Endometrial microvascular endothelial cells (primary cell): ENCODE results near the gene PROX1. TPM values are rescaled to one million over a fixed set of nuclear protein-coding genes. Genes with fewer than 3 reads are reported as not detected.

Experiments used
- in situ Hi-C: cut with HindIII; loops from 2 replicates; pipeline ENCODE4 v1.10.0; 2017; ENCODE audit warnings: low sequenced_read_pairs, low pct_unique_long_range_greater_than_20kb; ENCODE audit errors: inconsistent ontology term
- total RNA-seq: library from RNA; depleted of rRNA; stranded (reverse); fragments of >200 nt; gene quantifications from one replicate; pipeline ENCODE4 v1.2.3, GENCODE V29; 2015; ENCODE audit errors: inconsistent ontology term

The PROX1 gene, protein sequence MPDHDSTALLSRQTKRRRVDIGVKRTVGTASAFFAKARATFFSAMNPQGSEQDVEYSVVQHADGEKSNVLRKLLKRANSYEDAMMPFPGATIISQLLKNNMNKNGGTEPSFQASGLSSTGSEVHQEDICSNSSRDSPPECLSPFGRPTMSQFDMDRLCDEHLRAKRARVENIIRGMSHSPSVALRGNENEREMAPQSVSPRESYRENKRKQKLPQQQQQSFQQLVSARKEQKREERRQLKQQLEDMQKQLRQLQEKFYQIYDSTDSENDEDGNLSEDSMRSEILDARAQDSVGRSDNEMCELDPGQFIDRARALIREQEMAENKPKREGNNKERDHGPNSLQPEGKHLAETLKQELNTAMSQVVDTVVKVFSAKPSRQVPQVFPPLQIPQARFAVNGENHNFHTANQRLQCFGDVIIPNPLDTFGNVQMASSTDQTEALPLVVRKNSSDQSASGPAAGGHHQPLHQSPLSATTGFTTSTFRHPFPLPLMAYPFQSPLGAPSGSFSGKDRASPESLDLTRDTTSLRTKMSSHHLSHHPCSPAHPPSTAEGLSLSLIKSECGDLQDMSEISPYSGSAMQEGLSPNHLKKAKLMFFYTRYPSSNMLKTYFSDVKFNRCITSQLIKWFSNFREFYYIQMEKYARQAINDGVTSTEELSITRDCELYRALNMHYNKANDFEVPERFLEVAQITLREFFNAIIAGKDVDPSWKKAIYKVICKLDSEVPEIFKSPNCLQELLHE
- total RNA-seq = not detected

DNA sequence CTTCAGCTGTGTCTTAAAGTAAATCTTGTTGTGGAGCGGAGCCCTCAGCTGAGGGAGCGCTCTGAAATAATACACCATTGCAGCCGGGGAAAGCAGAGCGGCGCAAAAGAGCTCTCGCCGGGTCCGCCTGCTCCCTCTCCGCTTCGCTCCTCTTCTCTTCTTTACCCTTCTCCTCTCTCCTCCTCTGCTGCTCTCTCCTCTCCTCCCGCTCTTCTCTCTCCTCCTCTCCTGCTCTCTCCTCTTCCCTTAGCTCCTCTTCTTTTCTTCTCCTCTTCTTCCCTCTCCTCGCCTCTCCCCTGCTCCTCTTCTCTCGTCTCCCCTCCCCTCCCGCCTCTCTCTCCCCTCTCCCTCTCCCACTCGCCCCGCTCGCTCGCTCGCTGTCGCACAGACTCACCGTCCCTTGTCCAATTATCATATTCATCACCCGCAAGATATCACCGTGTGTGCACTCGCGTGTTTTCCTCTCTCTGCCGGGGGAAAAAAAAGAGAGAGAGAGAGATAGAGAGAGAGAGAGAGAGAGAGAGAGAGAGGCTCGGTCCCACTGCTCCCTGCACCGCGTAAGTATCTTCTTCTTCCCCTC, at the start of gene PROX1:
Gene PROX1, plus strand, starts transcription at position 47 of the 580 bp plus-strand sequence. CDS start 8,563 bp downstream, outside the sequence.
- in situ Hi-C loops = no loop called here

DNA sequence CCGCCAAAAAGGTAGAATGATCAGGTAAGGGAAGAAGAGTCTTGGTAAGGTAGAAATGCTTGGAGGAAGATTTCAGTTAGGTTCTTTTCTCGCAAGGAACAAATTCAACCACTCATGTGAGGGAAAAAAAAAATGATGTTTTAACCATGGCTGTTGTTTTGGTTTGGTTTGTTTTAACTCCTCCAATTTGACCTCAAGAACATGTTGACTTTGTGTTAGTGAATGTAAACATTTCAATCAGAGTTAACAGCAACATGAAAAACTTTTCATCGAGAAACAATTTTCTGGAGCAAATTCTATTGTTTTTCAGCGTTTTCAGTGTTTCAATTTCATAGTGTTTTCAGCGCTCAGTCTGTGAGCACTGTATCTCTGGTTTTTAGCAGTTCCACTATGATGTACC, 49.0 kb upstream of the PROX1 start:
- in situ Hi-C loops = no loop called here

DNA sequence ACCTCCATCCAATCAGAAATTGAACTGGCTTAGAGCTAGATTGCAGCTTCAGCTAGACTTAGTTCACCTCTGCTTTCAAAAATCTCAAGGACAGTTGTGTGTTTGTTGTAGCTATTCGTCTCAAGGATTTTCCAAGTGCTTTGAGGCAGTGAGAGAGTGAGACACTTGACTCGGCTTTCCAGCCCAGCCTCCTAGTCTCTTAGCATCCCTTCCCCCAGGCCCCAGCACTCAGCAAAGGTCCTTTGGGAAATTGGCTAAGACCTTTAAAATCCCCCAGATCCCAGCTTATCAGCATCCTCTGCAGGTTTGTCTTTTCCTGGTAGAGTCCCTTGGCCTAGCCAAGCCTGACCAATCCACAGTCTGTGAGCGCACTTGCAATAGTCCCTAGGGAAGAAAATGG, 47.9 kb upstream of the PROX1 start:
- in situ Hi-C loops = no loop called here

DNA sequence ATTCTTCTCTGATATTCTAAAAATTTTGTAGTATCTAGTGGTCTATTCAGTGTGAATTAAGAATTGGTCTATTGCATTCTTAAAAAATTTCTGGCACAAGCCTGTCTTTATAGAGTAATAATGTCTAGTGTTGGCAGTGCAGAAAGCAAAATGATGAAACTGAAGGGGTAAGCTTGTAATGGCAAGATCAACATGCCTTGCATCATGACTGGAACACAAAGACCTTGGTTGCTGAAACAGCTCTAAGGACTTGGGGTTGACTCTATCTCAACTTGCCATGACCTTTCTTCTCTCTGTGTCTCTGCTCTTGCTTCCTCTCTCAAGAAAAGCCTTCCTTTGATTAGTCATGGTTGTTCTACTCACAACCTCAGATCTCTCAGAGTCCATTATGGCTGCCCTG, 46.8 kb upstream of the PROX1 start:
- in situ Hi-C loops = no loop called here

DNA sequence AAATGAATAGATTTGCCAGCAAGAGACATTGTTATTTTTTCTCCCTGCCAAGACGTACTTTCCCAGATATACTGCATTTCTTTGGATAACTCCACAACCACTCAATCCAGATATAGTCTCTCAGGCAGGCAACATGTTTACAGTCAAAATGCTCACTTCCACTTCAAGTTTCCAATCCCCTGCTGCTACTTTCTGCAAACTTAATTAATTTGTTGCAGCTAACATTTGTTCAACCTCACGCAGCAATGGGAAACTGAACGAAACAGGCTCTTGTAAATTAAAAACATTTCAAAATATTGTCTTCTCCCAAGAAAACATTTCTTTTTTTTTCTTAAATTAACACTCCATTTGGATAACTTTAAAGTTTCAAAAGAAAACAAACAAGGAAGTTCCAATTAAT, 45.7 kb upstream of the PROX1 start:
- in situ Hi-C loops = no loop called here

DNA sequence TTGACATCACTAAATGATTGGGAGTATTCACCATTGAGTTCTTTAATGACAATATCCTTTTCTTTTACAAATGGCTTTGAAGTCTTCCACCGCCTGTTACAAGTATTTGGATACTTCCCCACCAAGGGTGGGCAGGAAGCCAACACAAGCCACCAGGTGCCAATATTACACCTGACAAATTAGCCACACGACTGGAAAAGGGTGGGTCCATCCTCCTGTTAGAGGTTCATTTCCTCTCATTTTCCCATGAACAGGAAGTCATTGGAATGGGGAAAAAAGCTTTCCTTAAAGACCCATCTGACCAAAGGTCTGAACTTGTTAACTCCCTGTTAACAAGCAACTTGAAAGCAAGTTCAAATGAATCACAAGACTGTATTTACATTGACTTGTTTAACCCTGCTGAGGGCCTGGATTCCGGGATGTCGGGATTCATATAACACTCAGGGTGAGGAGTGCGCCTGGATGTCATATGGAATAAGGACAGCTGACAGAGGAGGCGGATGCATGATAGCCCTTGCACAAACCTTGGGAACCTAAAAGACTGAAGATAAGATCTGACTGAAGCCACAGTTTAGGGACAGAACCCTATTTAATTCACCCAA, 40.5 kb upstream of the PROX1 start:
- in situ Hi-C loops = no loop called here

DNA sequence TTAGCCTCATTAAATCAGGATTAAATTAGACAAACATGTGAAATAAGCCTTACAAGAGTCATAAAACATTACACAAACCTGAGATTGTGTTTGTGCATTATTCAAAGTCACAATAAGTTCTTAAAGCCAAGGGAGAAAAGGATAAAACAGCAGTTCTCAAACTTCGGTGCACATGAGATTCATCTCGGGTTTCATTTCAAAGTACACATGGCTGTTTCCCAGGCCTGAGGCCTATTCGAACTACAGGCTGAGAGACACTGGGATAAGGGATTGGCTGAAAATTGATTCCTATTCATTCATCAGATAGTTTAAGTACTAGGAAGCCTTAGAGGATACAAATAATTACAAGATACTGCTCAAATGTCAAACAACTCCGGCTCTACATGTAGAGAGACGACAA, 35.9 kb upstream of the PROX1 start:
- in situ Hi-C loops = no loop called here

DNA sequence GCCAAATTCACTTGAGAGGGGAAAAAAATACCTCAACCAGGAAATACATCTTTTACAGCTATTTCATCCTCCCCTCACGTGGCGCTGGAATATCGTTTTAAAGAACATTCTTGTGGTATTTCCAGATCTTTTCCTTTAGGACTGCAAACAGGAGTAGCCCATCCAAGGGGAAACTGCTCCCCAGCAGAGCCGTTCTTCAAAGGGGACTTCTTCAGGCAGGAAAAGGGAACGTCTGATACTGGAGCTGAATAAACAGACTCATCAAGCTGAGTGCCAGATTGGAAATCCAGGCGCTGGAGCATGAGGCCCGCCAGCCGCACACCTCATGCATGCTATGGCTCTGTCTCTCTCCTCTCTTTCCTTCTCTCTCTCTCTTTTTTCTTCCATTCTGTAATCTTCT, 34.0 kb upstream of the PROX1 start:
- in situ Hi-C loops = no loop called here

DNA sequence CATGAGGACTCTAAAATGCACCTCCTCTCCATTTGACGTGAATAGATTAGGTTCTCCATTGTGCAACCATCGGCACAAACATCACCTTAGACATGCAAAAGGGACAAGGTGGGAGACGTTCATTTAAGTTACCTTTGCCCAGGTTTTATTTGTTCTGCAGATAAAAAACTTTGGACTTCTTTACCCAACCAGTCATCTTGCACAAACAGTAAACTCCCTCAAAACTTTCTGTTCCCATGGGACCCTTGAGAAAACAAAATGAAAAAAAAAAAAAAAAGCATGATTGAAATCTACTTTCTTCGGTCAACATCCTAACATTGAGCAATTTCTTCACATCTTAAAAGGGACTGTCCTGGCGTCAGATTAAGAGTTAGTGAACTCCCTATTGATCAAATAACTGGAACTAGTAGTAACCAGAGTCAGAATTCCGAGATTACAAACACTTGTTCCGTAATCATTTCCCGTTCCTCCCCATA, 31.4 kb upstream of the PROX1 start:
- in situ Hi-C loops = no loop called here

DNA sequence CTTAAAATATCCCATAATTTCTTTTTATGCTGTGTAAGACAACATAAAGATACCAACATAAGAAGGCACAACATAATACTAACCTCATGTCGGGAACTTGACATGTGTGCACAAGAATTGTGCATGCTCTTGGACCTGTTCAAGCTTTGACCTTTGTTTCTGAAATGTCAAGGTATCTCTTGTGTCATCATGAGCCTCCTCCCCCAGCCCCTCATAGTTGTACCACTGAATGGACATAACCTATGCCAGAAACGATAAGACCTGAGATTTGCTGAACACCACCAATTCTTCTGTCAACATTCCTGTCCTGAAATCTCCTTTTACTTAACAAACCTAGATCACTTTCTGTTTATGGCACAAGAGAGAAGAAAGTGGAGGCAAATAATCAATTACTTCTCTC, 29.4 kb upstream of the PROX1 start:
- in situ Hi-C loops = no loop called here

DNA sequence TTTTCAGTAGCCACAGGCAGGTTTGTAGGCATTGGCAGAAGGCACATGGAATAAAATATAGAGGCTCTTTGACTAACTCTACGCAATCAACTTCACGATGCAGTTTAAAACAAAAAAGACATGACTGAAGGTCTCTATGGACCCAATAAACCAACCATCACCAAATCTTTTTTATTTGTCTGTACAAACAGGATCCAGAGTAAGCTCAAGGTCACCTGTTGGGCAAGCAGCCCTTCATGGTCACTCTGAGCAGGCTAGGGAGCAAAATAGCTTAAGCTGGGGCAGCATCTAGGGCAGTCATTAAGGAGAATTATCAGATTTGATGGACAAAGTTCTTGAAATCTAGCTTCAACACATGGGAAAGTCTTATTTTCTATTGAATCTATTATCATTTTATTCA, 26.8 kb upstream of the PROX1 start:
- in situ Hi-C loops = no loop called here

DNA sequence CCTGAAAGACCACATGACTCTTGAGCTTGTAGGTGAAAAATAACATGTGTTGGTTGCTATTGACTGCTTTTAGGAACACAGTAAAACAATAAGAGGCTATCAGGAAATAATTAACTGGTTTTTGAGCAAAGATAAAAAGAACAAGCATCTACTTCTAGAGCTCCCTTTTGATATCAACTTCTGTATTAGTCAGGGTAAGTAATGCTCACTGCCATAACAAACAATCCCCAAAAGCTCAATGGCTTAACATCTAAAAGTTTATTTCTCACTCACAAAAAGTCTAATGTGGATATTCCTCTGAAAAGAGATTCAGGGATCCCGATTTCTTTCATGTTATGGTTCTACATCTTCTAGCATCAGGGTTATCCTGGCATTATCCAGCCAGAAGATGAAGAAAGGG, 25.3 kb upstream of the PROX1 start:
- in situ Hi-C loops = no loop called here

DNA sequence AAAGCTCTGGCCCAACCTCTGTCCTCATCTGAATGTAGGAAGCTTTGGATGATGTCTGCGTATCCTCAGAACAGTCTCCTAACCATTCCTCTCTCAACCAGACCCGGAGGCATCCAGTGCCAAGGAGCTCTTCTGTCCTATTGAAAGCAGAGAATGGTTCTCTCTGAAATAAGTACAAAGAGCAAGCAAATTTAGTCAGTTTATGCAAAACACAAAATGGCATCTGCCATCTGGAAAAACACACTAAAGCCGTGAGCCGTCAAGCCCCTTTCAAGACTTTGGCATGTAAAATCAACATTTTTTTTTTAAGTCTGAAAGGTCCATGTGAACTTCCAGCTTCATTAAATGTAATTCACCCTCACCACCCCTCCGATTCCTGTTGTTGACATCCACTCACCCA, 21.7 kb upstream of the PROX1 start:
- in situ Hi-C loops = no loop called here

DNA sequence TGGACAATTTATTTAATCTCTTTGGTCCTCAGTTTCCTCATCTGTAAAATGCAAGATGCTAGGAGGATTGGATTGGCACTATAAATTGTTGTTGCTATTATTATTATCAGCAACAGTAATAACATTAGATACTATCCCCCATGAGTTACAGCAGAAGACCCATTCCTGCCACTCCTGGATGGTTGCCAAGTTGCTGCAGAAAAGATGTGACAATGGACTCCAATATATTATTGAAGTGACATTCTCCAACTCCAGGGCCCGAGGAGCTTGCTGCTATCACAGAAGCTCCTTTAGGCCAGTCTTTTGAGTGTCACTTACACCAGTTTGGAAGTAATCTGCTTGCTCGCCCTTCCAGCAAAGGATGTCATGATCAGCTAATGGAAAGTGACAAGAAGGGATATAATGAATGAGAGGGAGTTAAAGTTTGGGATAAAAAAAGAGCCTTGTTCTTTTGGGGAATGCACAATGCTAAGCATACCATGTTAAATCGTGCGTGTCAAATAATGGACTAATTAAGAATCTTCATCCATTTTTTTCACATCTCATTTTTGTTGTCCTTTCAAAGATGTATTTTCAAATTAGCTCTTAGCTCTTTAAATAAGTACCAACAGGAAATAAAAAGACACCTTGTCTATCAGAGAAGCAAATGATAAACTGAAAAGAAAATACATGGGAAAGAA, 19.5 kb upstream of the PROX1 start:
- in situ Hi-C loops = no loop called here

DNA sequence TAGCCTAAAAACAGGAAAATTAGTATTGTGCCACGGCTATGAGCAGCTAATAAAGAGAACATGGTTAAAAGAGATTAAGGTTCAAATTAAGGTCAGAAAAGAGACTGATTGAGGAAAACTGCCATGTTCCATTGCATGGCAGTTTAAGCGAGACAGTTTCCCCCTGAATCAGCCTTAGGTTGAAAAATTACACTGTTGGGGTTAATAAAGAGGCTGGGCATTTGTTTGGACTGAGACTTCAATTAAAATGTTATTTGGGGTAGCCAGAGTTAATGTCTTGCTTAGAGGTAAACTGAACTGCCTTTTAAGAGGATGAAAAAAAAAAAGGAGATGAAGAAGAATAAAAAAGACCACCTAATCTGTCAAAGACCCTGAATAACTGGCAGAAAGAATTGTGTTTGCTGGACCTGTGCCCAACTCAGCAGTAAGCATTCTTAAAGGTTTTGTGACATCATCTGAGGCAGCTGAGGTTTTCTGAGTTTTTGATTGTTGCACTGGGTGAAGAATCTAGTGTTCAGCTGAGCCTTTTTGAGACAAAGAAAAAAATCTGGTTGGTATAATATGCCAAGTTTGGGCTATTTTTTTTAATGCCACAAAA, 17.7 kb upstream of the PROX1 start:
- in situ Hi-C loops = no loop called here

DNA sequence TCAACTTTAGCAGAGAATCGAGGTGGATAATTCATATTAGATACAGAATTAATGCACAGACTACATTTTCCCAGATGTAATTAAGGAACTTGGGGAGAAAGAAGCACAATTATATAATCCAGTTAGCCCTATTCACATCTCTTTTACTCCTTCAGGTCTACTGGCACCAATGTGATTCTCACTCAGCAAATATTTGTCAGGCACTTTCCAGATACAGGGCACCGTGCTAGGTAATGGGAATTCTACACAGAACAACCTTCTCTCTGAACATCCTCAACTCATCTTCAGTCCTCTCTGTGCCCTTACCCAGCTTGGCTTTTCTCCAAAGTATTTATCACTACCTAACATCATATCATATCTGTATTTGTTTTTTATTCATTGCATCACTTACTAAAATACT, 15.6 kb upstream of the PROX1 start:
- in situ Hi-C loops = no loop called here

DNA sequence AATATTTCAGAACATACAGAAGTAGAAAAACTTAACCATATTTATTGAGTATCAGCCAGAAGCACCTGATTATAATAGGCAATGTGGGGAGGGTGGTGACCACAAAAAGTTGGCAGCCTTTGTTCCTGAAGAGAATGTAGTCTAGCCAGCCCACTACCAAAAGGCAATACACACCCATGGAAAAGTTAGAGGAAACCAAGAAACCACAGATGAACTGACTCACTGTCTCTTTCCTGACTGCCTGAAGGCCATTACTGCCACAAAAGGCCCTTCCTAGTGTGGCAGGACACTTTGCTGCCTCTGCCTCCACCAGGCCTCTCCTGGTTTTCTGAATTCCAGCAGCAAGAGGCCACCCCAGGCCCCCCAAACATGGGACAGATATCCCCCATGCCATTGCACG, 14.6 kb upstream of the PROX1 start:
- in situ Hi-C loops = no loop called here

DNA sequence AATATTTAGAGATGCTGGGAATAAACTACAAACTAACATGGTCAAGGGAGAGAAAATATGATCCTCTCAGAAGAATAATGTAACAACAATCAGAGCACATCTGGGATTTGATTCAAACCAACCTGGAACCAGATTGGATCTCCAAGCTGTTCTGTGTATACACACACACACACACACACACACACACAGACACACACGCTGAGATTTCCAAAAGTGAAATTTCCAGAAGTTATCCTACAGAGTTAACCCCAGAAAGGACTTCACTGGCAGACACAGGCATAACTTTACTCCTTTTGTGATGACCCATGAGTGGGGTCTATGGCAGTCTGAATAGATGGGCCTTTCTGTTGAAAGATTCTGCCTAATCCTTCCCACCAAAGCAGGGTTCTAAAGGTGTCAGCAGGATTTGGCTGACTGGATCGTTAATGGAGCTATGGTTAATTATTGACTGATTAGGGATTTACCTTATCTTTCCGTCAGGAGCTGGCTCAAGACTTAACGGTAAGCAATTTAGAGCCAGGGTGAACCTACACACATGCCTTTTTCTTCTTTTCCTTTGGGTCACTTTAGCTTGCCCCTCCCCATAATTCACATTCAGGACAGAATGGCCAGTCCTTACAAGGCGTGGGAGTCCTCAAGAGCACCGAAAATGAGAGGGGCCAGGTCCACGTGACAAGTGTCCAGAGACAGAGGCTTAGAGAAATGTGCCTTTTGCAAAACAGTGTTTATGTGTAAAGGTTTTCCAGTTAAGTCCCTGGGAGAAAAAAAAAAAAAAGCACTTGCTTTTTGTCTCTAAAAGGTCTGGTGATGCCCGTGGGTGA, 10.9 kb upstream of the PROX1 start:
- in situ Hi-C loops = no loop called here
